GM06990 (cell line): Measurements from ENCODE around the gene L3MBTL4.

Experiments
- DNase-seq: peaks from one replicate; pipeline ENCODE4 v3.0.0-alpha.2; 2011; ENCODE audit not compliant: insufficient read length; ENCODE audit errors: extremely low read depth
- H3K27me3 ChIP-seq: replicated peaks from 2 replicates; pipeline ENCODE4 v1.6.0; 2011; ENCODE audit warnings: low read length; ENCODE audit not compliant: control insufficient read depth, insufficient read depth
- H3K36me3 ChIP-seq: 2 replicates; pipeline ENCODE4 v1.5.1; 2011; ENCODE audit warnings: low read length; ENCODE audit not compliant: control insufficient read depth, insufficient read depth
- H3K4me3 ChIP-seq: replicated peaks from 2 replicates; pipeline ENCODE4 v1.5.1; 2011; ENCODE audit warnings: low read depth, mild to moderate bottlenecking, control low read depth, low read length
- TF ChIP-seq, protein P1 (sequence below): IDR thresholded peaks from 2 replicates; pipeline ENCODE4 v1.5.1; 2011; ENCODE audit warnings: low read length, control low read depth, mild to moderate bottlenecking, inconsistent platforms; ENCODE audit not compliant: insufficient read depth, poor library complexity, severe bottlenecking

L3MBTL4 gene

DNA sequence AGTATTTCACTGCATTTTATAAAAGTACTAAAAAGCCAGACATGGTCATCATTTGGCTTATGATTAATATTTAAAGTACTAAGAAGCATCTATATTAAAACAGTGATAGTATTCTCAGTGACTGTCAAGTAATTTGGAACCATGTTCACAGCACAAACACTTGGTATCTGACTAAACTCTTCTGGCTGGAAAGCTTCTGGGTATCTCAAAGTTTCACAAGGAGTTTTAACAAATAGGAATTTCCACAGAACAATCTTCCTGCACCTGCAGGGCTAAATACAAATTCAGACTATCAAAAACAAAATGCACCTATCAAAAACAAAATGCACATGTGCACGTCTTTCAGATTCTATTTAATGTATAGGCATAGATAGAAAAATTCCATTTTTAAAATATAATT lies 158.8 kb downstream of the L3MBTL4 start:
- Histone ChIP-seq H3K4me3 (no peak overlapping the region), H3K27me3 (no peaks in the 10 kb centered on the region), H3K36me3 (no peaks in the 10 kb centered on the region)
- DNase-seq = no peak
- TF ChIP-seq, protein P1, sequence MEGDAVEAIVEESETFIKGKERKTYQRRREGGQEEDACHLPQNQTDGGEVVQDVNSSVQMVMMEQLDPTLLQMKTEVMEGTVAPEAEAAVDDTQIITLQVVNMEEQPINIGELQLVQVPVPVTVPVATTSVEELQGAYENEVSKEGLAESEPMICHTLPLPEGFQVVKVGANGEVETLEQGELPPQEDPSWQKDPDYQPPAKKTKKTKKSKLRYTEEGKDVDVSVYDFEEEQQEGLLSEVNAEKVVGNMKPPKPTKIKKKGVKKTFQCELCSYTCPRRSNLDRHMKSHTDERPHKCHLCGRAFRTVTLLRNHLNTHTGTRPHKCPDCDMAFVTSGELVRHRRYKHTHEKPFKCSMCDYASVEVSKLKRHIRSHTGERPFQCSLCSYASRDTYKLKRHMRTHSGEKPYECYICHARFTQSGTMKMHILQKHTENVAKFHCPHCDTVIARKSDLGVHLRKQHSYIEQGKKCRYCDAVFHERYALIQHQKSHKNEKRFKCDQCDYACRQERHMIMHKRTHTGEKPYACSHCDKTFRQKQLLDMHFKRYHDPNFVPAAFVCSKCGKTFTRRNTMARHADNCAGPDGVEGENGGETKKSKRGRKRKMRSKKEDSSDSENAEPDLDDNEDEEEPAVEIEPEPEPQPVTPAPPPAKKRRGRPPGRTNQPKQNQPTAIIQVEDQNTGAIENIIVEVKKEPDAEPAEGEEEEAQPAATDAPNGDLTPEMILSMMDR = no peak

DNA sequence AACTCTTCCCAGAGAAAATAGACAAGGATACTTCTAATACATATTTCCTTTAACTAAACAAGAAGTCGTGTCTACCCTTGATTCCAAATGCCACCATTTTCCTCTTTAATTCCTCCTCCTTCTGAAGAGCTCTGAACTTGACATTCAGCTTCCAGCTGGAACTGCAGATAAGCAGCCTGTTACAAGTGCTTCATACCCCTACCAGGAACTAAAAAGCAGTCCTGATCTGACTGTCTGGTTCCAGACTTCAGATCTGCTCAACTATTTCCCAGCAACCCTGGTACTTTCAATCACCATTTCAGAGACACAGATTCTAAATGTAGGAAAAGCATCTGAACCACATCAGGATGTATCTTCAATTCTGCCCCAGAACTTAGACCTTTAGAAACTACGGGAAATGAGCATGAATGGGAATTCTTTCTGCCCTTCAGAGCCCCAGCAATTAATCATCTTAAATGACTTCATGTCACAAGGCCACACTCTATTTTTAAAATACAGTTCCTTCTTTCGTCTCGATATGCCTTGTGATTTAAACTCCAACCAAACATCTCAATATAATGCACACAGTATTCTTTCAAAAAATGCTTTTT lies 159.5 kb downstream of the L3MBTL4 start:
- Histone ChIP-seq H3K4me3 (no peak overlapping the region), H3K36me3 (no peaks in the 10 kb centered on the region), H3K27me3 (no peaks in the 10 kb centered on the region)
- TF ChIP-seq, protein P1 = no peak
- DNase-seq = no peak

DNA sequence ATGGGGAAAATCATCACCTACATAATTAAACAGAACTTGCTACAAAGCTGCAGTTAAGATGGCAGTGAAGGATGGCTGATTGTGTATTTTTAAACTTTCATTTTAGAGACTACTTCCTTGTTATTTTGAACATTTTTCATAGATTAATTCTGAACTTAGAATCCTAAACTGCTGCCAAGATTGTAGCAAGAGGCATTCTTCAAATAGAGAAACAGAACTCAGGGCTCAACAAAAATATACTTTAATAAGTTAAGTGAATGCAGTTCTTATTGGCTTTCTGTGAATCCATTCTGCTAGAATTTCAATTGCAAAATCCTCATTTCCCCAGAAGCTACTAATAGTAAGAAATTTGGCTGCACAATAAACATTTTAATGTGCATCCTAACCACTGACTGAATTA lies 160.3 kb downstream of the L3MBTL4 start:
- Histone ChIP-seq H3K4me3 (no peak overlapping the region), H3K36me3 (no peaks in the 10 kb centered on the region), H3K27me3 (no peaks in the 10 kb centered on the region)
- TF ChIP-seq, protein P1 = no peak
- no peak for DNase-seq

DNA sequence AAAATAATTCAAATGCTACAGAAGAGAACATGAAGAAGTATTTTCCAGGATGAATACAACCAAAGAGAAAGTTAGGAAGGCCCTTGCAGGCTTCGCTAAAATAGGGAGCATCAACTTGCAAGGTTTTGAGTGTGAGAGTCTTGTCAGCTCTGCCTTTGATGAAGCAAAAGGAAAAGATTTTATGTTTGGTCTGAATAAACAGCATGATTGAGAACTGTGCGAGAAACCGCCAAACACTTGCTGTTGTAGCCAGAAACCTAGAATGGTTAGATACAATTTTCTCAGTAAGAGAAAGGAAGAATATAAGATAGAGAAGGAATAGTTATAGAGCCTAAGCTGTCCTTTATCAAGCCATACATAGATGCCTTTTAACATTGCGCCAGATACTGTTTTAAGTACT lies 163.6 kb downstream of the L3MBTL4 start:
- Histone ChIP-seq H3K27me3 (no peaks in the 10 kb centered on the region), H3K36me3 (no peaks in the 10 kb centered on the region), H3K4me3 (no peak overlapping the region)
- DNase-seq = no peak
- TF ChIP-seq, protein P1 = no peak

DNA sequence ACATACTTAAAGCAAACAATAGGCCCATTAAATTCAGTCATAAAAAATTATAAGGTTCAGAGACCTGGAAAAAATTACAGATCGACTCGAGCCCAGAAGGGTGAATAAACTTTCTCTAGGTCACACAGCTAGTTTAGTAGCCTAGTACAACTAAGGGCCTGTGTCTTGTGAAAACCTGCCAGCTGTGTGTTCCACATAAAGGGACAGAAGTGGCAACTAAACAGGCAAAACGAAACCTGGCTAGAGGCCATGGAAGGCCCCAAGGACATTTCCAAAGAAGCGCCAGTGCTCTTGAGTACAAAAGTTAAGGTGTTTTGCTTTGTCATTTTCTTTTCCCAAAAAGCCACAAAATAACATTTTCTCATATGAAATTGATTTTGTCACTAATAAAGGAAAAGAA lies 164.9 kb downstream of the L3MBTL4 start:
- DNase-seq = no peak
- no peaks in the 10 kb centered on the region for H3K36me3 ChIP-seq
- TF ChIP-seq, protein P1 = no peak

DNA sequence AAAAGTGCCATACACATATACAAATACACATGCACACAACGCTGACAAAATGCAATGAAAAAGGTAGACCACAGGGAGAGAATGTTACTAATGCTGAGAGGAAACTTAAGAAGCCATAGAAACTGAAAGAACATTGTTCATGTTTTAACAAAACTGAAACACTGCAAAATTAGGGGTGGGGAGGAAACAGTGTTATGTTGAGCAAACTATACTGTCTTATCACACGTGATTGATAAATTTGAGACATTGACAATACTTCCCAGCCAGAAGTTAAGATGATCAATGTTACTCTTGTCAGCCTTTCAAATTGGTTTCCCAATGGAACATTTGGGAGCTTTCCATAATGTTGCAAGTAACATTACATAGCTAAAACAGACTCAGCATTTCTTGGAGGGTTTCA lies 165.5 kb downstream of the L3MBTL4 start:
- H3K36me3 ChIP-seq = no peaks in the 10 kb centered on the region
- no peaks in the 10 kb centered on the region for H3K27me3 ChIP-seq
- TF ChIP-seq, protein P1 = no peak
- no peak overlapping the region for H3K4me3 ChIP-seq
- DNase-seq = no peak

More for the DNA sequence above, 164.9 kb downstream of the L3MBTL4 start:
- Histone ChIP-seq H3K27me3 (no peaks in the 10 kb centered on the region), H3K4me3 (no peak overlapping the region)
